ENCODE measurements around the gene PCDHGA1. TPM values are rescaled to one million over a fixed set of nuclear protein-coding genes. Genes with fewer than 3 reads are reported as not detected.
"Not testable (repeated sequence)": the region's sequence is repeated elsewhere in the genome, so short reads cannot be mapped to it uniquely, and the experiment has no call there.

Gene PCDHGA1
- polyA plus RNA-seq, 2 donors, result 0.13 to 0.22 TPM

DNA sequence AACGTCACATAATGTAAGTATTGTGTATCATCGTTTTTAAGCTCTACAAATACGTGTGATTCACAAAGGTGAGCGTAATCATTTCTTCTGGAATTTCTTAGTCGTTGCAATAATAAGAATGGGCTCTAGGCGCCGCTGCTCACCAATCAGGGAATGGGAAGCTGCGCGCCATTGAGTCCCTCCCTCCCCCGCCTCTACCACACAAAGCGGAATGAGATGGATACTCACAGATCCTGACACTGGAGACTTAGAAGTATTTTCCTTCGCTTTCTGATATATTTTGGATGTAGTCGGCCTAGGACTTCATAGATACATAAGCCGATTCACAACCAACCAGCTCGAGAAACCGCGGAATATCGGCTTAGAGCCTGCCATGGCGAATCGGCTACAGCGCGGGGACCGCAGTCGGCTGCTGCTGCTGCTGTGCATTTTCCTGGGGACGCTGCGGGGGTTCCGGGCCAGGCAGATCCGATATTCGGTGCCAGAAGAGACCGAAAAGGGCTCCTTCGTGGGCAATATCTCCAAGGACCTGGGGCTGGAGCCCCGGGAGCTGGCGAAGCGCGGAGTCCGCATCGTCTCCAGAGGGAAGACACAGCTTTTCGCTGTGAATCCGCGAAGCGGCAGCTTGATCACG is 90.7 kb downstream of the PCDHGA1 start, which contains the start of gene PCDHGA11:
Gene PCDHGA11 (plus strand): TSS at position 197 of the 634 bp plus-strand sequence. CDS start 177 bp downstream, at position 374.
- 15 to 16% methylated on average over 42 of the region's 42 CpGs for WGBS, 2 donors
- Histone ChIP-seq H3K9me3 (ENCODE audit: control insufficient read depth in 2 of 2, insufficient read depth in 1 of 2, low read depth in 1 of 2, low read length in 1 of 2) (peaks cover 46% of the 10 kb centered on the region in 2 donors), H3K27me3 (ENCODE audit: control insufficient read depth in 1 of 2, insufficient read depth in 2 of 2, low read length in 2 of 2) (no peaks in the 10 kb centered on the region), H3K27ac (ENCODE audit: low read depth in 2 of 2, low read length in 1 of 2) (no peak within 1 kb of the TSS), H3K4me3 (ENCODE audit: low read depth in 1 of 2, low read length in 2 of 2) (peak within 1 kb of the TSS; percentile 7 to 32), H3K4me1 (ENCODE audit: control insufficient read depth in 2 of 2, insufficient read depth in 2 of 2, low read length in 1 of 2) (peaks cover 0 to 5% of the 10 kb centered on the region in 2 donors), H3K36me3 (ENCODE audit: control insufficient read depth in 2 of 2, insufficient read depth in 2 of 2, low read length in 1 of 2) (peaks cover 0 to 2% of the 10 kb centered on the region in 2 donors)

DNA sequence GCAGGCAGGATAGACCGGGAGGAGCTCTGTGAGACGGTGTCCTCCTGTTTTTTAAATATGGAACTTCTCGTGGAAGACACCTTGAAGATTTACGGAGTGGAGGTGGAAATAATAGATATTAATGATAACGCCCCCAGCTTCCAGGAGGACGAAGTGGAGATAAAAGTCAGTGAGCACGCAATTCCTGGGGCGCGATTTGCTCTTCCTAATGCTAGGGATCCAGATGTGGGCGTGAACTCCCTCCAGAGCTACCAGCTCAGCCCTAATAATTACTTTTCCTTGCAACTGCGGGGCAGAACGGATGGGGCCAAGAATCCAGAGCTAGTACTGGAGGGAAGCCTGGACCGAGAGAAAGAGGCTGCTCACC is 91.2 kb downstream of the PCDHGA1 start:
- peaks cover 0 to 2% of the 10 kb centered on the region in 2 donors for H3K36me3 ChIP-seq (ENCODE audit: control insufficient read depth in 2 of 2, insufficient read depth in 2 of 2, low read length in 1 of 2)
- H3K4me1 ChIP-seq (ENCODE audit: control insufficient read depth in 2 of 2, insufficient read depth in 2 of 2, low read length in 1 of 2), result peaks cover 0 to 5% of the 10 kb centered on the region in 2 donors
- 11 to 13% methylated on average over 13 of the region's 13 CpGs for WGBS, 2 donors
- no peak overlapping the region for H3K27ac ChIP-seq (ENCODE audit: low read depth in 2 of 2, low read length in 1 of 2)
- peak overlapping the region; percentile 7 to 32 for H3K4me3 ChIP-seq (ENCODE audit: low read depth in 1 of 2, low read length in 2 of 2)
- no peaks in the 10 kb centered on the region for H3K27me3 ChIP-seq (ENCODE audit: control insufficient read depth in 1 of 2, insufficient read depth in 2 of 2, low read length in 2 of 2)
- peaks cover 50% of the 10 kb centered on the region in 2 donors for H3K9me3 ChIP-seq (ENCODE audit: control insufficient read depth in 2 of 2, insufficient read depth in 1 of 2, low read depth in 1 of 2, low read length in 1 of 2)

GRCh38 chr5:141422742-141423291 is 92.5 kb downstream of the PCDHGA1 start:
- H3K4me3 ChIP-seq (ENCODE audit: low read depth in 1 of 2, low read length in 2 of 2), result no peak overlapping the region

DNA sequence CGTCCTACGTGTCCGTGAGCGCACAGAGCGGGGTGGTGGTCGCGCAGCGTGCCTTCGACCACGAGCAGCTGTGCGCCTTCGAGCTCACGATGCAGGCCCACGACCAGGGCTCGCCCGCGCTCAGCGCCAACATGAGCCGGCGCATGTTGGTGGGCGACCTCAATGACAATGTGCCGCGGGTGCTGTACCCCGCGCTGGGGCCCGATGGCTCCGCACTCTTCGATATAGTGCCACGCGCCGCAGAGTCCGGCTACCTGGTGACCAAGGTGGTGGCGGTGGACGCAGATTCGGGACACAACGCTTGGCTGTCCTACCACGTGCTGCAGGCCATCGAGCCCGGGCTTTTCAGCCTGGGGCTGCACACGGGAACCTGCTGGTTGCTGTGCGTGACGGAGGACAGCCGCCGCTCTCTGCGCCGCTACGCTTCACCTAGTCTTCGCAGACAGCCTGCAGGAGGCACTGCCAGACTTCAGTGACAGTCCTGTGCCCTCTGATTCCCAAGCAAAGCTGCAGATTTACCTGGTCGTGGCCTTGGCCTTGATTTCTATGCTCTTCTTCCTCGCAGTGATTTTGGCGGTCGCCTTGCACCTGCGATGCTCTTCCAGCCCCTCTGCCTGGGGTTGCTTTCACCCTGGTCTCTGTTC is 97.6 kb downstream of the PCDHGA1 start:
- Histone ChIP-seq H3K36me3 (ENCODE audit: control insufficient read depth in 2 of 2, insufficient read depth in 2 of 2, low read length in 1 of 2) (no peaks in the 10 kb centered on the region), H3K4me3 (ENCODE audit: low read depth in 1 of 2, low read length in 2 of 2) (no peak overlapping the region), H3K27me3 (ENCODE audit: control insufficient read depth in 1 of 2, insufficient read depth in 2 of 2, low read length in 2 of 2) (peaks cover 0 to 2% of the 10 kb centered on the region in 2 donors), H3K9me3 (ENCODE audit: control insufficient read depth in 2 of 2, insufficient read depth in 1 of 2, low read depth in 1 of 2, low read length in 1 of 2) (peaks cover 42 to 52% of the 10 kb centered on the region in 2 donors), H3K27ac (ENCODE audit: low read depth in 2 of 2, low read length in 1 of 2) (no peak overlapping the region), H3K4me1 (ENCODE audit: control insufficient read depth in 2 of 2, insufficient read depth in 2 of 2, low read length in 1 of 2) (no peaks in the 10 kb centered on the region)
- 47 to 48% methylated on average over 52 to 53 of the region's 53 CpGs for WGBS, 2 donors

More at GRCh38 chr5:141422742-141423291, 92.5 kb downstream of the PCDHGA1 start:
- H3K27me3 ChIP-seq (ENCODE audit: control insufficient read depth in 1 of 2, insufficient read depth in 2 of 2, low read length in 2 of 2), result no peaks in the 10 kb centered on the region
- WGBS, 2 donors, result 23 to 27% methylated on average over 42 of the region's 42 CpGs
- H3K27ac ChIP-seq (ENCODE audit: low read depth in 2 of 2, low read length in 1 of 2), result no peak overlapping the region
- peaks cover 55 to 60% of the 10 kb centered on the region in 2 donors for H3K9me3 ChIP-seq (ENCODE audit: control insufficient read depth in 2 of 2, insufficient read depth in 1 of 2, low read depth in 1 of 2, low read length in 1 of 2)
- peaks cover 0 to 2% of the 10 kb centered on the region in 2 donors for H3K36me3 ChIP-seq (ENCODE audit: control insufficient read depth in 2 of 2, insufficient read depth in 2 of 2, low read length in 1 of 2)
- peaks cover 0 to 5% of the 10 kb centered on the region in 2 donors for H3K4me1 ChIP-seq (ENCODE audit: control insufficient read depth in 2 of 2, insufficient read depth in 2 of 2, low read length in 1 of 2)

- H3K4me3 ChIP-seq (ENCODE audit: low read depth in 1 of 2, low read length in 2 of 2), result peak within 1 kb of the TSS in 1 of 2 donors; percentile 9
- 14 to 18% methylated on average over 33 of the region's 33 CpGs for WGBS, 2 donors
- H3K27me3 ChIP-seq (ENCODE audit: control insufficient read depth in 1 of 2, insufficient read depth in 2 of 2, low read length in 2 of 2), result peaks cover 0 to 2% of the 10 kb centered on the region in 2 donors
Measured at GRCh38 chr5:141430332-141431113, 100.2 kb downstream of the PCDHGA1 start, which contains the start of gene PCDHGA12. TSS of gene PCDHGA12 (plus strand) at chr5:141430507. CDS start at chr5:141430760, 253 bp downstream.

DNA sequence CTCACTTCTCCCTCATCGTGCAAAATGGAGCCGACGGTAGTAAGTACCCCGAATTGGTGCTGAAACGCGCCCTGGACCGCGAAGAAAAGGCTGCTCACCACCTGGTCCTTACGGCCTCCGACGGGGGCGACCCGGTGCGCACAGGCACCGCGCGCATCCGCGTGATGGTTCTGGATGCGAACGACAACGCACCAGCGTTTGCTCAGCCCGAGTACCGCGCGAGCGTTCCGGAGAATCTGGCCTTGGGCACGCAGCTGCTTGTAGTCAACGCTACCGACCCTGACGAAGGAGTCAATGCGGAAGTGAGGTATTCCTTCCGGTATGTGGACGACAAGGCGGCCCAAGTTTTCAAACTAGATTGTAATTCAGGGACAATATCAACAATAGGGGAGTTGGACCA is 101.0 kb downstream of the PCDHGA1 start:
- Histone ChIP-seq H3K4me1 (ENCODE audit: control insufficient read depth in 2 of 2, insufficient read depth in 2 of 2, low read length in 1 of 2) (no peaks in the 10 kb centered on the region), H3K27ac (ENCODE audit: low read depth in 2 of 2, low read length in 1 of 2) (no peak overlapping the region), H3K36me3 (ENCODE audit: control insufficient read depth in 2 of 2, insufficient read depth in 2 of 2, low read length in 1 of 2) (no peaks in the 10 kb centered on the region), H3K9me3 (ENCODE audit: control insufficient read depth in 2 of 2, insufficient read depth in 1 of 2, low read depth in 1 of 2, low read length in 1 of 2) (peaks cover 33 to 41% of the 10 kb centered on the region in 2 donors), H3K4me3 (ENCODE audit: low read depth in 1 of 2, low read length in 2 of 2) (peak overlapping the region in 1 of 2 donors; percentile 9), H3K27me3 (ENCODE audit: control insufficient read depth in 1 of 2, insufficient read depth in 2 of 2, low read length in 2 of 2) (peaks cover 0 to 2% of the 10 kb centered on the region in 2 donors)
- WGBS, 2 donors, result 20 to 24% methylated on average over 37 of the region's 37 CpGs

More at GRCh38 chr5:141430332-141431113, 100.2 kb downstream of the PCDHGA1 start, which contains the start of gene PCDHGA12:
- no peaks in the 10 kb centered on the region for H3K4me1 ChIP-seq (ENCODE audit: control insufficient read depth in 2 of 2, insufficient read depth in 2 of 2, low read length in 1 of 2)
- H3K27ac ChIP-seq (ENCODE audit: low read depth in 2 of 2, low read length in 1 of 2), result no peak within 1 kb of the TSS
- H3K36me3 ChIP-seq (ENCODE audit: control insufficient read depth in 2 of 2, insufficient read depth in 2 of 2, low read length in 1 of 2), result no peaks in the 10 kb centered on the region
- H3K9me3 ChIP-seq (ENCODE audit: control insufficient read depth in 2 of 2, insufficient read depth in 1 of 2, low read depth in 1 of 2, low read length in 1 of 2), result peaks cover 38 to 47% of the 10 kb centered on the region in 2 donors

- 35 to 47% methylated on average over 33 to 38 of the region's 38 CpGs for WGBS, 2 donors
- H3K4me3 ChIP-seq (ENCODE audit: low read depth in 1 of 2, low read length in 2 of 2); H3K27ac ChIP-seq (ENCODE audit: low read depth in 2 of 2, low read length in 1 of 2); H3K4me1 ChIP-seq (ENCODE audit: control insufficient read depth in 2 of 2, insufficient read depth in 2 of 2, low read length in 1 of 2); H3K27me3 ChIP-seq (ENCODE audit: control insufficient read depth in 1 of 2, insufficient read depth in 2 of 2, low read length in 2 of 2); H3K36me3 ChIP-seq (ENCODE audit: control insufficient read depth in 2 of 2, insufficient read depth in 2 of 2, low read length in 1 of 2): not testable (repeated sequence)
- peaks cover 29 to 35% of the 10 kb centered on the region in 2 donors for H3K9me3 ChIP-seq (ENCODE audit: control insufficient read depth in 2 of 2, insufficient read depth in 1 of 2, low read depth in 1 of 2, low read length in 1 of 2)
Measured at GRCh38 chr5:141432308-141432707, 102.0 kb downstream of the PCDHGA1 start.

DNA sequence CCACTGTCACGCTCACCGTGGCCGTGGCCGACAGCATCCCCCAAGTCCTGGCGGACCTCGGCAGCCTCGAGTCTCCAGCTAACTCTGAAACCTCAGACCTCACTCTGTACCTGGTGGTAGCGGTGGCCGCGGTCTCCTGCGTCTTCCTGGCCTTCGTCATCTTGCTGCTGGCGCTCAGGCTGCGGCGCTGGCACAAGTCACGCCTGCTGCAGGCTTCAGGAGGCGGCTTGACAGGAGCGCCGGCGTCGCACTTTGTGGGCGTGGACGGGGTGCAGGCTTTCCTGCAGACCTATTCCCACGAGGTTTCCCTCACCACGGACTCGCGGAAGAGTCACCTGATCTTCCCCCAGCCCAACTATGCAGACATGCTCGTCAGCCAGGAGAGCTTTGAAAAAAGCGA is 102.4 kb downstream of the PCDHGA1 start:
- H3K27ac ChIP-seq (ENCODE audit: low read depth in 2 of 2, low read length in 1 of 2); H3K4me3 ChIP-seq (ENCODE audit: low read depth in 1 of 2, low read length in 2 of 2); H3K4me1 ChIP-seq (ENCODE audit: control insufficient read depth in 2 of 2, insufficient read depth in 2 of 2, low read length in 1 of 2); H3K27me3 ChIP-seq (ENCODE audit: control insufficient read depth in 1 of 2, insufficient read depth in 2 of 2, low read length in 2 of 2); H3K36me3 ChIP-seq (ENCODE audit: control insufficient read depth in 2 of 2, insufficient read depth in 2 of 2, low read length in 1 of 2): not testable (repeated sequence)
- peaks cover 25 to 30% of the 10 kb centered on the region in 2 donors for H3K9me3 ChIP-seq (ENCODE audit: control insufficient read depth in 2 of 2, insufficient read depth in 1 of 2, low read depth in 1 of 2, low read length in 1 of 2)
- WGBS, 2 donors, result 29 to 30% methylated on average over 22 to 29 of the region's 29 CpGs

GRCh38 chr5:141434006-141434405 is 103.7 kb downstream of the PCDHGA1 start:
- no peak overlapping the region for H3K27ac ChIP-seq (ENCODE audit: low read depth in 2 of 2, low read length in 1 of 2)
- no peak overlapping the region for H3K4me3 ChIP-seq (ENCODE audit: low read depth in 1 of 2, low read length in 2 of 2)
- peaks cover 19 to 24% of the 10 kb centered on the region in 2 donors for H3K9me3 ChIP-seq (ENCODE audit: control insufficient read depth in 2 of 2, insufficient read depth in 1 of 2, low read depth in 1 of 2, low read length in 1 of 2)
- peaks cover 0 to 2% of the 10 kb centered on the region in 2 donors for H3K27me3 ChIP-seq (ENCODE audit: control insufficient read depth in 1 of 2, insufficient read depth in 2 of 2, low read length in 2 of 2)
- 73 to 76% methylated on average over 2 of the region's 2 CpGs for WGBS, 2 donors
- H3K4me1 ChIP-seq (ENCODE audit: control insufficient read depth in 2 of 2, insufficient read depth in 2 of 2, low read length in 1 of 2), result no peaks in the 10 kb centered on the region
- no peaks in the 10 kb centered on the region for H3K36me3 ChIP-seq (ENCODE audit: control insufficient read depth in 2 of 2, insufficient read depth in 2 of 2, low read length in 1 of 2)

All from esophagus (tissue), 2 donors.